ENCODE results near the gene FUT2. TPM values are rescaled to one million over a fixed set of nuclear protein-coding genes. Genes with fewer than 3 reads are reported as not detected.
A peak's percentile ranks its signal among the peaks of the same experiment; 100 is the strongest.

FUT2 gene
- total and polyA plus RNA-seq, 2 of the 13 experiments (the other 11 are each of a cell fraction or from before 2014, with no cell fraction given) = 0.07 TPM; not detected in 1

DNA sequence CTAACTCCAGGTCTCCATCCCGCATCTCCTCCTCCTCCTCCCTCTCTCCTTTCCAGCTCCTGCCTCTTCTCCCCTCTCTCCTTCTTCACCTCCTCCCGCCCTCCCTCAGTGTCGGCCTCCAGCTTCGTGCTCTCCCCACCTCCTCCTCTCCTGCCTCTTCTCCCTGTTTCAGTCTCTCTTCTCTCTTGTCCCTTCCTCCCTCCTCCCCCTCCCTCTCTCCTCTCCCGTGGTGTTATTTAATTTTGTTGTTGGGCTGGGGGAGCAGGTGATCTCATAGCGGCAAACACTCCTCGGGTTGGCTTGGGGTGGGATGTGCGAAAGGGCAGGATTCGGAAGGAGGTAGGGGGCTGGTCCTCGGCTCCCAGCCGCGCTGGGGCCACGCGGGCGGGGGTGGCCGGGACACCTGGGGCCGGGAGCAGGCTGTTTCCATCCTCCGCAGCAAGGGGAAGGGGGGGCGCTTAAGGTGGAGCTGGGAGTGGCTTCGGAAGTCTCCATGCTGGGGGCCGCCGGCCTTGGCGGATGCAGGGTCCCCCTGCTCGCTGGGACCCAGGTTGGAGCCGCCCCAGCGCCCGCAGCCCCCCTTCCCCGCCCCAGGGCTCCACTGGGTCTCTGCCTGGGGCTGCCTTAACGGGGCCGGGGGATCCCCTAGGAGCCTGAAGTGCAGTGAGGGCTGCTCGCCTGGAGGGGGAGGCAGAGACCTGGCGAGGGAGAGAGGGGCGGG, 49.6 kb upstream of the FUT2 start, which contains the start of gene CA11 (continued):
- TF ChIP-seq GABPB1 (CRISPR knock-in tag; IDR thresholded peaks at IDR 0.05) = peak; percentile 58; the same call in 1 of the 2 replicates
- TF ChIP-seq NFYB (CRISPR knock-in tag; IDR thresholded peaks at IDR 0.05) = no peak
- no peak for TF ChIP-seq CBFB (CRISPR knock-in tag; IDR thresholded peaks at IDR 0.05)
- TF ChIP-seq MED8 (CRISPR knock-in tag; IDR thresholded peaks at IDR 0.05; ENCODE audit: insufficient replicate concordance) = no peak
- TF ChIP-seq STAG1 (CRISPR knock-in tag; IDR thresholded peaks at IDR 0.05) = peak; percentile 88
- TF ChIP-seq TCF7L2 (IDR thresholded peaks at IDR 0.05; ENCODE audit: low read depth, low read length) = no peak
- TF ChIP-seq ZNF225 (CRISPR knock-in tag; IDR thresholded peaks at IDR 0.05) = no peak
- TF ChIP-seq GMEB2 (CRISPR knock-in tag; IDR thresholded peaks at IDR 0.05; ENCODE audit: low read depth) = no peak
- TF ChIP-seq, protein P1, sequence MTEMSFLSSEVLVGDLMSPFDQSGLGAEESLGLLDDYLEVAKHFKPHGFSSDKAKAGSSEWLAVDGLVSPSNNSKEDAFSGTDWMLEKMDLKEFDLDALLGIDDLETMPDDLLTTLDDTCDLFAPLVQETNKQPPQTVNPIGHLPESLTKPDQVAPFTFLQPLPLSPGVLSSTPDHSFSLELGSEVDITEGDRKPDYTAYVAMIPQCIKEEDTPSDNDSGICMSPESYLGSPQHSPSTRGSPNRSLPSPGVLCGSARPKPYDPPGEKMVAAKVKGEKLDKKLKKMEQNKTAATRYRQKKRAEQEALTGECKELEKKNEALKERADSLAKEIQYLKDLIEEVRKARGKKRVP (CRISPR knock-in tag; IDR thresholded peaks at IDR 0.05) = no peak
- TF ChIP-seq ZNF644 (CRISPR knock-in tag; IDR thresholded peaks at IDR 0.05; ENCODE audit: low read depth) = no peak
- peak; percentile 20; the same call in 1 of the 2 replicates for TF ChIP-seq PITX1 (CRISPR knock-in tag; IDR thresholded peaks at IDR 0.05)
- TF ChIP-seq MEIS2 (CRISPR knock-in tag; IDR thresholded peaks at IDR 0.05) = 0 out of 2 replicates have a peak, but pooled peaks have one; percentile 25
- TF ChIP-seq, protein P2, sequence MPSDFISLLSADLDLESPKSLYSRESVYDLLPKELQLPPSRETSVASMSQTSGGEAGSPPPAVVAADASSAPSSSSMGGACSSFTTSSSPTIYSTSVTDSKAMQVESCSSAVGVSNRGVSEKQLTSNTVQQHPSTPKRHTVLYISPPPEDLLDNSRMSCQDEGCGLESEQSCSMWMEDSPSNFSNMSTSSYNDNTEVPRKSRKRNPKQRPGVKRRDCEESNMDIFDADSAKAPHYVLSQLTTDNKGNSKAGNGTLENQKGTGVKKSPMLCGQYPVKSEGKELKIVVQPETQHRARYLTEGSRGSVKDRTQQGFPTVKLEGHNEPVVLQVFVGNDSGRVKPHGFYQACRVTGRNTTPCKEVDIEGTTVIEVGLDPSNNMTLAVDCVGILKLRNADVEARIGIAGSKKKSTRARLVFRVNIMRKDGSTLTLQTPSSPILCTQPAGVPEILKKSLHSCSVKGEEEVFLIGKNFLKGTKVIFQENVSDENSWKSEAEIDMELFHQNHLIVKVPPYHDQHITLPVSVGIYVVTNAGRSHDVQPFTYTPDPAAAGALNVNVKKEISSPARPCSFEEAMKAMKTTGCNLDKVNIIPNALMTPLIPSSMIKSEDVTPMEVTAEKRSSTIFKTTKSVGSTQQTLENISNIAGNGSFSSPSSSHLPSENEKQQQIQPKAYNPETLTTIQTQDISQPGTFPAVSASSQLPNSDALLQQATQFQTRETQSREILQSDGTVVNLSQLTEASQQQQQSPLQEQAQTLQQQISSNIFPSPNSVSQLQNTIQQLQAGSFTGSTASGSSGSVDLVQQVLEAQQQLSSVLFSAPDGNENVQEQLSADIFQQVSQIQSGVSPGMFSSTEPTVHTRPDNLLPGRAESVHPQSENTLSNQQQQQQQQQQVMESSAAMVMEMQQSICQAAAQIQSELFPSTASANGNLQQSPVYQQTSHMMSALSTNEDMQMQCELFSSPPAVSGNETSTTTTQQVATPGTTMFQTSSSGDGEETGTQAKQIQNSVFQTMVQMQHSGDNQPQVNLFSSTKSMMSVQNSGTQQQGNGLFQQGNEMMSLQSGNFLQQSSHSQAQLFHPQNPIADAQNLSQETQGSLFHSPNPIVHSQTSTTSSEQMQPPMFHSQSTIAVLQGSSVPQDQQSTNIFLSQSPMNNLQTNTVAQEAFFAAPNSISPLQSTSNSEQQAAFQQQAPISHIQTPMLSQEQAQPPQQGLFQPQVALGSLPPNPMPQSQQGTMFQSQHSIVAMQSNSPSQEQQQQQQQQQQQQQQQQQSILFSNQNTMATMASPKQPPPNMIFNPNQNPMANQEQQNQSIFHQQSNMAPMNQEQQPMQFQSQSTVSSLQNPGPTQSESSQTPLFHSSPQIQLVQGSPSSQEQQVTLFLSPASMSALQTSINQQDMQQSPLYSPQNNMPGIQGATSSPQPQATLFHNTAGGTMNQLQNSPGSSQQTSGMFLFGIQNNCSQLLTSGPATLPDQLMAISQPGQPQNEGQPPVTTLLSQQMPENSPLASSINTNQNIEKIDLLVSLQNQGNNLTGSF (CRISPR knock-in tag; IDR thresholded peaks at IDR 0.05) = no peak
- TF ChIP-seq ZNF264 (CRISPR knock-in tag; IDR thresholded peaks at IDR 0.05) = no peak
- TF ChIP-seq CBX5 (CRISPR knock-in tag; IDR thresholded peaks at IDR 0.05; ENCODE audit: borderline replicate concordance) = peak; percentile 32; the same call in 1 of the 2 replicates
- 0 out of 2 replicates have a peak, but pooled peaks have one; percentile 13 for TF ChIP-seq TFE3 (CRISPR knock-in tag; IDR thresholded peaks at IDR 0.05)
- TF ChIP-seq, protein P3, sequence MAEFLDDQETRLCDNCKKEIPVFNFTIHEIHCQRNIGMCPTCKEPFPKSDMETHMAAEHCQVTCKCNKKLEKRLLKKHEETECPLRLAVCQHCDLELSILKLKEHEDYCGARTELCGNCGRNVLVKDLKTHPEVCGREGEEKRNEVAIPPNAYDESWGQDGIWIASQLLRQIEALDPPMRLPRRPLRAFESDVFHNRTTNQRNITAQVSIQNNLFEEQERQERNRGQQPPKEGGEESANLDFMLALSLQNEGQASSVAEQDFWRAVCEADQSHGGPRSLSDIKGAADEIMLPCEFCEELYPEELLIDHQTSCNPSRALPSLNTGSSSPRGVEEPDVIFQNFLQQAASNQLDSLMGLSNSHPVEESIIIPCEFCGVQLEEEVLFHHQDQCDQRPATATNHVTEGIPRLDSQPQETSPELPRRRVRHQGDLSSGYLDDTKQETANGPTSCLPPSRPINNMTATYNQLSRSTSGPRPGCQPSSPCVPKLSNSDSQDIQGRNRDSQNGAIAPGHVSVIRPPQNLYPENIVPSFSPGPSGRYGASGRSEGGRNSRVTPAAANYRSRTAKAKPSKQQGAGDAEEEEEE (CRISPR knock-in tag; IDR thresholded peaks at IDR 0.05; ENCODE audit: borderline replicate concordance) = no peak; the same call in 1 of the 2 replicates
- TF ChIP-seq ISX (CRISPR knock-in tag; conservative IDR thresholded peaks at IDR 0.05) = no peak
